GM18502 (cell line): ENCODE results near the gene KCTD2.
"Not testable (repeated sequence)": the region's sequence is repeated elsewhere in the genome, so short reads cannot be mapped to it uniquely, and the experiment has no call there.

Experiments used
- ATAC-seq: cut with Tn5 transposase; IDR thresholded peaks from one replicate; pipeline ENCODE4 v1.9.1; 2021; ENCODE audit warnings: mild to moderate bottlenecking; ENCODE audit not compliant: unreplicated experiment, poor library complexity

The KCTD2 gene

GRCh38 chr17:75019710-75020109 lies 27.3 kb upstream of the KCTD2 start:
- no peak for ATAC-seq

- no peak for ATAC-seq
Measured at GRCh38 chr17:75020331-75021110, 26.5 kb upstream of the KCTD2 start.

GRCh38 chr17:75024686-75025397 lies 22.2 kb upstream of the KCTD2 start:
- ATAC-seq: no peak

DNA sequence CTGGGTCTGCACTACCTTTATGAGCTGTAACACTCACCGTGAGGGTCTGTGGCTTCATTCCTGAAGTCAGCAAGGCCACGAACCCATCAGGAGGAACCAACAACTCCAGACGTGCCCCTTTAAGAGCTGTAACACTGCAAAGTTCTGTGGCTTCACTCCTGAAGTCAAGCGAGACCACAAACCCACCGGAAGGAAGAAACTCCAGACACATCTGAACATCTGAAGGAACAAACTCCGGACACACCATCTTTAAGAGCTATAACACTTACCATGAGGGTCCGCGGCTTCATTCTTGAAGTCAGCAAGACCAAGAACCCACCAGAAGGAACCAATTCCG lies 21.7 kb upstream of the KCTD2 start:
- not testable (repeated sequence) for ATAC-seq

DNA sequence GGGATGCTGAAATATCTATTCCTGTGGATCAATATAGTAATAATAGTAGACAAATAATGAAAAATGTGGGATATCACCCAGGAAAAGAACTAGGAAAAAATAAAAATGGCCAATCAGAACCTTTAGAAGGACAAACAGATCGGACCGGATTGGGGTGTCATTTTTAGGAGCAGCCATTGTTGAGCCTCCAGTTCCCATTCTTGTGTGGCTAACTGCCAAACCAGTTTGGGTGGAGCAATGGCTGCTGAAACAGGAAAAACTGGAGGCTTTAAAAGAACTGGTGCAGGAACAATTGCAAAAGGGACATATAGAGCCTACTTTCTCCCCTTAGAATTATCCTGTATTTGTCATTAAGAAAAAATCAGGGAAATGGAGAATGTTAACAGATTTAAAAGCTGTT lies 20.4 kb upstream of the KCTD2 start:
- not testable (repeated sequence) for ATAC-seq

GRCh38 chr17:75030161-75030560 lies 16.9 kb upstream of the KCTD2 start:
- ATAC-seq: no peak

GRCh38 chr17:75031972-75032719 lies 14.9 kb upstream of the KCTD2 start:
- no peak for ATAC-seq

GRCh38 chr17:75032720-75033280 lies 14.2 kb upstream of the KCTD2 start:
- no peak for ATAC-seq

DNA sequence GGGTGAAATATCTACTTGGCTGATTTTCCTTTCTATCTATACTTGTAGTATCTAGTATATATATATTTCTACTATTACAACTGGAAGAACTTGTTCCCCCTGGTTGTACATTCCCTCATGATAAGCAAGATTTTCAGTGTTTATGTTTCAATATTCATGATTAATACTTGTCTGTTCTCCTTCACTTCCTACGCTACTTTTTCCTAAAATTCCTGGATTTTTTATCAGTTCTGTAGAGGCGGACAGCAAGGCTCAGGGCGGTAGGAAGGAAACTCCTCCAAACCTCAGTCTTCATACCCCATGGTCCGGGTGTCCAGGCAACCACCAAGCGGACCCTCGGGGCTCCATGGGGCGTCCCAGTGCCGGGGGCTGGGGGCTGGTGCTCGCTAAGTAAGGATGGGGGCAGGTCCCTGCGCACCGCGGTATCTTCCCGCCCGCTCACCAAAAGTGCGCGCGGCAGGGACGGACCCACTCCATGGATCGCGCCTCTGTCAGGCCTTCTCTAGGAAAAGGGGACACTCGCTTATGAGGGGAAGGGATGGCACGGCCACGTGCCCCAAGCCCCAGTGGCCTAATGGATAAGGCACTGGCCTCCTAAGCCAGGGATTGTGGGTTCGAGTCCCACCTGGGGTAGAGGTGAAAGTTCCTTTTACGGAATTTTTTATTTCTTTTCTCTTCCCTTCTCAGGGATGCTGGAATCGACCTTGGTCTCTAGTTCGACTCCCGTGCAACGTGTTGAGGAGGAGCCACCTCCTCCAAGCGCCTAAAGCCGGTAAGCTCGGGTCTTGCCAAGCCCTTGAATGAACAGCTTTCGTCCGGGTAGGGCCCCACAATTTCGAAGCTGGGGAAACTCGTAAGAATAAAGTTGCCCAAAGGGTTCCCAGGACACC lies 13.4 kb upstream of the KCTD2 start:
- ATAC-seq: peak; percentile 48

GRCh38 chr17:75034236-75034908 lies 12.7 kb upstream of the KCTD2 start:
- ATAC-seq: peak; percentile 56

DNA sequence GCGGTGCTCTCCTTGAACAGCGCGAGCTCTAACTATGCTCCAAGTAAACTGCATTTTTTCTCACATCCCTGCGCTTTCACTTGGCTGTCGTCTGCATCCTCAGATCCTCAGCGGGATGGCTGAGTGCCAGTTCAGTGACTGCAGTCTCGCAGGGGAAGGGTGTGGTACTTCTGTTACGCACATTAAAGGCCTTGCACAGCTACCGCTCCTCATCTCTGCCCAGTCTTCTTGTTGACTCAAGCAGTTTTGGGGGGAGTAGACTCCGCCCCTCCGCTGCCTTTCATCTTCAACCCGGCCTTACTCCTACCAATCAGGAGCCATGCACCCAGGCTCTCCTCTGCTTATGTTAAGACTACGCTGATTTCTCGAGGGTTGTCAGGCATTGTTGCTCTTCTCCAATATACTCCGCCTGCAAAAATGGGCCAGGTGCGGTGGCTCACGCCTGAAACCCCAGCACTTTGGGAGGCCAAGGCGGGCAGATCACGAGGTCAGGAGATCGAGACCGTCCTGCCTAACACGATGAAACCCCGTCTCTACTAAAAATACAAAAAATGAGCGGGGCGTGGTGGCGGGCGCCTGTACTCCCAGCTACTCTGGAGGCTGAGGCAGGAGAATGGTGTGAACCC lies 10.3 kb upstream of the KCTD2 start:
- no peak for ATAC-seq

DNA sequence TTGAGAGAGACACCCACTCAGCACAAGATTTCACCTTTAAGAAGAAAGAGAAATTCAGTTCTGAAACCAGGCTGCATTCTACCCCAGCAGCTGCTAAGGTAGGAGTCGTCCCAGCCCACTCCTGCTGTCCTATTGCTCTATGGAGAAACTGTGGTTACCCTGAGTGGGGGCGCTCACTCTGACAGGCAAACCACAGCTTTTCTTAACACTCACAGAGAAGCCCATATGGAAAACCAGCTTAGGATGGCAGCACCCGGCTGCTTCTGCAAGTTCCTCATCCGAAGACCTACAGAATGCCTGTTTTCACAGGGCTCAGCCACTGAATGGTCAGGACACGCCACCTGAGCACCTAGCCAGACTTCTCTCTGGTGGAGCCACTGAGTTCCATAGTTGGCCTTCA lies 7.8 kb upstream of the KCTD2 start:
- ATAC-seq: no peak

DNA sequence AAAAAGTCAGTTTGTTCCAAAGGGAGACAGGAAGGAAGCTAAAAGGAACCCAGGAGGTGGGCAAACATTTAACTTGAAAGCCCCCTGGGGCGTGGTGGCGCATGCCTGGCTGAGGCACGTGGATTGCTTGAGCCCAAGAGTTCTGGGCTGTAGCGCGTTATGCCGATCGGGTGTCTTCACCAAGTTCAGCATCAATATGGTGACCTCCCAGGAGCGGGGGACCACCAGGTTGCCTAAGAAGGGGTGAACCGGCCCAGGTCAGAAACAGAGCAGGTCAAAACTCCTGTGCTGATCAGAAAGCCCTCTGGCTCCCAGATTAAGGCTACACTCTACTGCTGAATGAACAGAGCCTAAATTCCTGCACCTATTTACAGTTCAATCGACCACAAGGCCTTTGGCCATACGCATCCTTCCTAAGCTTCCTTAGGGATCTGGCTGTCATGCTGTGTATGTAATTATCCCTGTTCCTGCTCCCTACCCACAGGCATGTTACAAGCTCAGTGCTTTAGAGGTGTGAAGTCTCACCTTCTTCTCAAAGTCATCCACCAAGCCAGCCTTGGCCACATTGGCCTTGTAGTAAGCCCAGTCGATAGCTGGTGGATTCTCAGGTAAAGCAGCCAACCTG lies 5.3 kb upstream of the KCTD2 start:
- no peak for ATAC-seq

DNA sequence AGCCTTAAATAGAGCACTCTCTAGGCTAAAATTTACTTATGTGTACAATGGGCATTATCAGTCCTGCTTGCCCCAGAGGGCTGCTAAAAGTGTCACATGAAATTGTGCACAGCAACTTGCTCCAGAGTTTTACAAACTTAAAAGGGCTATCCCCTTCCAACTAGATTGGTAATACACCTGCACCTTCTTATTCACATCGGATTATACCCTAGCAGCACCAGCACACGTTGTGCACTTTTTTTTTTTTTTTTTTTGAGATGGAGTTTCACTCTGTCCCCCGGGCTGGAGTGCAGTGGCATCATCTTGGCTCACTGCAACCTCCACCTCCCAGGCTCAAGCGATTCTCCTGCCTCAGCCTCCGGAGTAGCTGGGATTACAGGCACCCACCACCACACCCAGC lies 3.2 kb upstream of the KCTD2 start:
- ATAC-seq: not testable (repeated sequence)

- no peak for ATAC-seq
Measured at GRCh38 chr17:75044716-75045115, 2.3 kb upstream of the KCTD2 start.

GRCh38 chr17:75045946-75046406 lies 1.0 kb upstream of the KCTD2 start:
- ATAC-seq: not testable (repeated sequence)

GRCh38 chr17:75047398-75048098 lies 523 bp downstream of the KCTD2 start:
- ATAC-seq: peak; percentile 18
